CD14-positive monocyte (primary cell): ENCODE data around the gene EFHC1. TPM values are rescaled to one million over a fixed set of nuclear protein-coding genes. Genes with fewer than 3 reads are reported as not detected.

Source experiments
- DNase-seq, 3 donors: peaks; one replicate each; pipeline ENCODE4 v3.0.0-alpha.2; 2011 to 2022
- H2AFZ ChIP-seq: 2 replicates; pipeline ENCODE4 v1.6.0; 2012; ENCODE audit warnings: mild to moderate bottlenecking, low read depth, low read length, inconsistent platforms; ENCODE audit not compliant: insufficient read depth, poor library complexity, severe bottlenecking
- H3K27ac ChIP-seq, 2 donors: 1 replicate in 1 of 2; 2 replicates in 1 of 2; pipeline ENCODE4 v1.5.1; 2012 to 2013; ENCODE audit warnings: low read length in 2 of 2, control low read depth in 1 of 2, inconsistent platforms in 1 of 2, low read depth in 1 of 2, mild to moderate bottlenecking in 1 of 2
- H3K27me3 ChIP-seq, 2 donors: one replicate each; pipeline versions ENCODE4 v1.6.0 to v1.6.1; 2011 to 2013; ENCODE audit warnings: low read length in 2 of 2; ENCODE audit not compliant: control insufficient read depth in 2 of 2, insufficient read depth in 2 of 2
- H3K36me3 ChIP-seq, 2 donors: replicated peaks in 1 of 2; 1 replicate in 1 of 2; 2 replicates in 1 of 2; pipeline versions ENCODE4 v1.5.1 to v1.6.1; 2012 to 2013; ENCODE audit warnings: low read length in 2 of 2, control low read depth in 1 of 2, inconsistent platforms in 1 of 2, mild to moderate bottlenecking in 1 of 2; ENCODE audit not compliant: insufficient read depth in 2 of 2, control insufficient read depth in 1 of 2
- H3K4me1 ChIP-seq, 2 donors: 1 replicate in 1 of 2; 2 replicates in 1 of 2; pipeline versions ENCODE4 v1.5.1 to v1.6.1; 2012 to 2013; ENCODE audit warnings: low read length in 2 of 2, control low read depth in 1 of 2, inconsistent platforms in 1 of 2, mild to moderate bottlenecking in 1 of 2, moderate library complexity in 1 of 2; ENCODE audit not compliant: insufficient read depth in 2 of 2, control insufficient read depth in 1 of 2
- H3K4me2 ChIP-seq: replicated peaks from 2 replicates; pipeline ENCODE3; 2012; ENCODE audit warnings: low read length, moderate library complexity, mild to moderate bottlenecking; ENCODE audit not compliant: poor library complexity, severe bottlenecking; ENCODE audit errors: extremely low read depth
- H3K4me3 ChIP-seq, 3 experiments: fragments of 200-600 bp in 1 of 3; sonication (generic) in 1 of 3; replicated peaks in 1 of 3; 1 replicate in 2 of 3; 2 replicates in 1 of 3; pipeline ENCODE4 v1.5.1; 2011 to 2013; ENCODE audit warnings: low read length in 3 of 3, mild to moderate bottlenecking in 3 of 3, control low read depth in 2 of 3, low read depth in 2 of 3, inconsistent platforms in 1 of 3, moderate library complexity in 1 of 3
- H3K79me2 ChIP-seq: 2 replicates; pipeline ENCODE4 v1.6.0; 2012; ENCODE audit warnings: mild to moderate bottlenecking, control low read depth, inconsistent platforms, low read length, moderate library complexity; ENCODE audit not compliant: insufficient read depth
- H3K9ac ChIP-seq: 2 replicates; pipeline ENCODE4 v1.6.0; 2017; ENCODE audit warnings: low read length, mild to moderate bottlenecking; ENCODE audit not compliant: insufficient read depth, poor library complexity, severe bottlenecking
- H3K9me3 ChIP-seq, 2 donors: replicated peaks in 1 of 2; 1 replicate in 1 of 2; 2 replicates in 1 of 2; pipeline versions ENCODE4 v1.5.1 to v1.6.1; 2012 to 2013; ENCODE audit warnings: low read length in 2 of 2, control low read depth in 1 of 2; ENCODE audit not compliant: control insufficient read depth in 1 of 2, insufficient read depth in 1 of 2
- H4K20me1 ChIP-seq: 2 replicates; pipeline ENCODE4 v1.6.0; 2012; ENCODE audit warnings: mild to moderate bottlenecking, low read length, control low read depth, moderate library complexity; ENCODE audit not compliant: insufficient read depth
- H3K27ac Mint-ChIP-seq, 7 donors: one replicate each; pipeline ENCODE4 v1.8.0; 2020; ENCODE audit warnings: mild to moderate bottlenecking in 7 of 7, mixed read lengths in 7 of 7, moderate library complexity in 6 of 7, inconsistent platforms in 2 of 7
- H3K27me3 Mint-ChIP-seq, 3 donors: one replicate each; pipeline ENCODE4 v1.8.0; 2021 to 2022; ENCODE audit warnings: low read depth in 3 of 3, mild to moderate bottlenecking in 3 of 3, mixed read lengths in 3 of 3, moderate library complexity in 3 of 3, inconsistent platforms in 1 of 3
- H3K36me3 Mint-ChIP-seq, 2 donors: one replicate each; pipeline ENCODE4 v1.8.0; 2020; ENCODE audit warnings: mixed read lengths in 2 of 2, inconsistent platforms in 1 of 2, mild to moderate bottlenecking in 1 of 2
- H3K4me1 Mint-ChIP-seq: one replicate; pipeline ENCODE4 v1.8.0; 2020; ENCODE audit warnings: mild to moderate bottlenecking, mixed read lengths
- H3K4me3 Mint-ChIP-seq, 2 donors: one replicate each; pipeline ENCODE4 v1.8.0; 2020; ENCODE audit warnings: mild to moderate bottlenecking in 2 of 2, mixed read lengths in 2 of 2, moderate library complexity in 1 of 2
- H3K9me3 Mint-ChIP-seq, 7 donors: one replicate each; pipeline ENCODE4 v1.8.0; 2020 to 2022; ENCODE audit warnings: mixed read lengths in 7 of 7, mild to moderate bottlenecking in 6 of 7, moderate library complexity in 6 of 7, inconsistent platforms in 2 of 7
- CTCF ChIP-seq: fragments of 200-600 bp; IDR thresholded peaks from one replicate; pipeline ENCODE4 v1.8.0; 2022; ENCODE audit warnings: antibody characterized with exemption, mild to moderate bottlenecking
- WGBS: methylation state at CpG from one replicate; pipeline ENCODE4 v1.1.5; 2013; ENCODE audit warnings: missing lambda C conversion rate; ENCODE audit not compliant: insufficient coverage; 5-methylcytosine and 5-hydroxymethylcytosine counted together
- intact Hi-C, 2 donors: fragments of 100-400 bp; cut with micrococcal nuclease; formaldehyde crosslinking; loops; one replicate each; pipeline versions ENCODE4 v1.15.0 to v1.15.1; 2023
- polyA plus RNA-seq, 3 donors: library from polyadenylated mRNA; depleted of rRNA in 1 of 3; unstranded in 2 of 3; stranded (reverse) in 1 of 3; fragments of 300-500 nt in 2 of 3; fragments of >200 nt in 1 of 3; fragmentation: Illumina TruSeq in 2 of 3; gene quantifications; 1 replicate in 2 of 3; 2 replicates in 1 of 3; pipeline ENCODE4 v1.2.3, GENCODE V29; 2012 to 2021

The EFHC1 gene
- polyA plus RNA-seq, 3 donors = 0.30 to 13.5 (median 2.3) TPM

GRCh38 chr6:52522151-52522626 is 102.0 kb downstream of the EFHC1 start:
- no peak overlapping the region for H3K9ac ChIP-seq
- no peak overlapping the region for H2AFZ ChIP-seq
- no peak overlapping the region for H3K4me3 ChIP-seq
- Mint-ChIP-seq H3K36me3 (peaks cover 34 to 46% of the 10 kb centered on the region in 2 donors), H3K27ac (peak overlapping the region in 2 of 7 donors; percentile 3 to 22), H3K4me1 (peaks cover 16% of the 10 kb centered on the region), H3K9me3 (peaks cover 0 to 3% (median 0%) of the 10 kb centered on the region in 7 donors), H3K27me3 (peaks cover 0 to 3% (median 2%) of the 10 kb centered on the region in 3 donors), H3K4me3 (no peak overlapping the region)
- intact Hi-C loops = no loop called here
- peaks cover 0 to 34% of the 10 kb centered on the region in 2 donors for H3K36me3 ChIP-seq
- TF ChIP-seq CTCF = no peak
- H3K9me3 ChIP-seq = no peaks in the 10 kb centered on the region
- H4K20me1 ChIP-seq = peaks cover 14% of the 10 kb centered on the region
- H3K4me1 ChIP-seq = no peaks in the 10 kb centered on the region
- no peaks in the 10 kb centered on the region for H3K27me3 ChIP-seq
- peaks cover 3% of the 10 kb centered on the region for H3K79me2 ChIP-seq
- DNase-seq = no peak
- WGBS = 57% methylated on average over 1 of the region's 7 CpGs
- no peak overlapping the region for H3K27ac ChIP-seq
- no peak overlapping the region for H3K4me2 ChIP-seq

- no peak overlapping the region for H3K4me3 Mint-ChIP-seq
- no peak overlapping the region for H3K4me2 ChIP-seq
- no peaks in the 10 kb centered on the region for H3K9me3 ChIP-seq
- H3K27ac Mint-ChIP-seq = peak overlapping the region in 2 of 7 donors; percentile 4 to 62
- DNase-seq = no peak
- peaks cover 0 to 3% (median 0%) of the 10 kb centered on the region in 7 donors for H3K9me3 Mint-ChIP-seq
- H3K79me2 ChIP-seq = peaks cover 3% of the 10 kb centered on the region
- H2AFZ ChIP-seq = no peak overlapping the region
- H3K27me3 ChIP-seq = no peaks in the 10 kb centered on the region
- H3K9ac ChIP-seq = no peak overlapping the region
- intact Hi-C loops = no loop called here
- H3K4me3 ChIP-seq = no peak overlapping the region
- no peak overlapping the region for H3K27ac ChIP-seq
- H3K36me3 Mint-ChIP-seq = peaks cover 34 to 46% of the 10 kb centered on the region in 2 donors
- TF ChIP-seq CTCF = no peak
- peaks cover 0 to 29% of the 10 kb centered on the region in 2 donors for H3K36me3 ChIP-seq
- no peaks in the 10 kb centered on the region for H3K4me1 ChIP-seq
- peaks cover 0 to 4% (median 2%) of the 10 kb centered on the region in 3 donors for H3K27me3 Mint-ChIP-seq
- peaks cover 9% of the 10 kb centered on the region for H4K20me1 ChIP-seq
- WGBS = 72% methylated on average over 3 of the region's 3 CpGs
- peaks cover 13% of the 10 kb centered on the region for H3K4me1 Mint-ChIP-seq
Measured at GRCh38 chr6:52522655-52523054, 102.5 kb downstream of the EFHC1 start.
